A549 (cell line): Measurements from ENCODE around the gene RAPGEF6. TPM values are rescaled to one million over a fixed set of nuclear protein-coding genes. Genes with fewer than 3 reads are reported as not detected.

Experiments
- ATAC-seq, 2 experiments: fragments of 200-7000 bp in 1 of 2; fragments of >200 bp in 1 of 2; cut with Nextera tagmentation in 1 of 2; cut with Tn5 transposase in 1 of 2; 3 replicates each; pipeline versions ENCODE4 v1.8.0 to v1.9.1; 2018 to 2020; ENCODE audit warnings: mild to moderate bottlenecking in 1 of 2, moderate library complexity in 1 of 2
- CTCF ChIA-PET: fragments of 300-600 bp; sonication (Branson Sonifier 250); formaldehyde crosslinking; extraction: SDS; loops from one replicate; lab custom pipeline; 2021; ENCODE audit warnings: antibody characterized with exemption, inconsistent platforms; lab: Yijun Ruan, JAX
- POLR2A ChIA-PET: fragments of 350-600 bp; formaldehyde crosslinking; extraction: SDS; loops from one replicate; lab custom pipeline; 2021; ENCODE audit warnings: antibody characterized with exemption, inconsistent platforms; lab: Yijun Ruan, JAX
- DNase-seq, 2 experiments: peaks; one replicate each; pipeline versions ENCODE4 v3.0.0 to v3.0.0-alpha.2; 2011 to 2016; ENCODE audit warnings: low read depth in 1 of 2, low spot score in 1 of 2
- FAIRE-seq: peaks from 2 replicates; lab custom pipeline; 2011; peaks lifted over from hg19 to GRCh38; lab: Jason Lieb, UNC
- H3K27ac ChIP-seq, 2 experiments: fragments of >200 bp; sonication (Bioruptor Twin); formaldehyde crosslinking; 3 replicates each; pipeline ENCODE4 v1.5.1; 2016 to 2017
- H3K4me1 ChIP-seq: fragments of >200 bp; sonication (Bioruptor Twin); formaldehyde crosslinking; 3 replicates; pipeline ENCODE4 v1.6.1; 2016
- H3K4me2 ChIP-seq: fragments of >200 bp; sonication (Bioruptor Twin); formaldehyde crosslinking; 3 replicates; pipeline ENCODE4 v1.6.1; 2016
- H3K4me3 ChIP-seq: fragments of >200 bp; sonication (Bioruptor Twin); formaldehyde crosslinking; 3 replicates; pipeline ENCODE4 v1.5.1; 2016
- H3K9me3 ChIP-seq: fragments of >200 bp; sonication (Bioruptor Twin); formaldehyde crosslinking; 3 replicates; pipeline ENCODE4 v1.6.1; 2016
- ATOH8 ChIP-seq: fragments of 250-450 bp; sonication (Bioruptor Pico); IDR thresholded peaks from 2 replicates; pipeline ENCODE4 v1.5.0; 2020; ENCODE audit warnings: low read depth, mild to moderate bottlenecking, moderate library complexity
- CBX2 ChIP-seq: fragments of 200-600 bp; sonication (generic); IDR thresholded peaks from 2 replicates; pipeline ENCODE4 v1.6.1; 2016; ENCODE audit warnings: low read depth, mild to moderate bottlenecking, borderline replicate concordance
- CBX8 ChIP-seq: fragments of 200-600 bp; sonication (generic); IDR thresholded peaks from 2 replicates; pipeline ENCODE4 v1.6.1; 2016
- CEBPB ChIP-seq, 2 experiments: fragments of >200 bp in 1 of 2; sonication (Bioruptor Twin) in 1 of 2; formaldehyde crosslinking in 1 of 2; IDR thresholded peaks; 2 replicates each; pipeline ENCODE4 v1.6.1; 2012 to 2016
- CTCF ChIP-seq: fragments of >200 bp; sonication (Bioruptor Twin); formaldehyde crosslinking; IDR thresholded peaks from 3 replicates; pipeline ENCODE4 v1.5.1; 2016
- EP300 ChIP-seq, 2 experiments: fragments of >200 bp; sonication (Bioruptor Twin); formaldehyde crosslinking; IDR thresholded peaks; 2 replicates in 1 of 2; 3 replicates in 1 of 2; pipeline ENCODE4 v1.6.1; 2016 to 2017
- FOSB ChIP-seq: fragments of 250-450 bp; sonication (Bioruptor Pico); IDR thresholded peaks from 2 replicates; pipeline ENCODE4 v1.5.0; 2020; ENCODE audit warnings: mild to moderate bottlenecking, moderate library complexity
- FOXS1 ChIP-seq: fragments of 250-450 bp; sonication (Bioruptor Pico); IDR thresholded peaks from 2 replicates; pipeline ENCODE4 v1.5.0; 2020; ENCODE audit warnings: mild to moderate bottlenecking, moderate library complexity
- HDAC2 ChIP-seq: fragments of 200-600 bp; sonication (generic); IDR thresholded peaks from 2 replicates; pipeline ENCODE4 v1.6.1; 2016
- HES2 ChIP-seq: fragments of >200 bp; sonication (Bioruptor Twin); formaldehyde crosslinking; IDR thresholded peaks from 2 replicates; pipeline ENCODE4 v1.6.1; 2016
- HEYL ChIP-seq: fragments of 250-450 bp; sonication (Bioruptor Pico); IDR thresholded peaks from 2 replicates; pipeline ENCODE4 v1.8.0; 2021; ENCODE audit warnings: mild to moderate bottlenecking, moderate library complexity
- HOXA7 ChIP-seq: fragments of 250-450 bp; sonication (Bioruptor Pico); IDR thresholded peaks from 2 replicates; pipeline ENCODE4 v1.5.0; 2020; ENCODE audit warnings: mild to moderate bottlenecking, moderate library complexity
- JUN ChIP-seq, 2 experiments: fragments of >200 bp; sonication (Bioruptor Twin); formaldehyde crosslinking; IDR thresholded peaks; 2 replicates in 1 of 2; 3 replicates in 1 of 2; pipeline ENCODE4 v1.6.1; 2016 to 2017
- KDM1A ChIP-seq: fragments of 200-600 bp; sonication (generic); IDR thresholded peaks from 2 replicates; pipeline ENCODE4 v1.6.1; 2016; ENCODE audit warnings: low read depth, mild to moderate bottlenecking
- MAX ChIP-seq: IDR thresholded peaks from 2 replicates; pipeline ENCODE4 v1.6.1; 2012
- NFE2L2 ChIP-seq: fragments of 150-350 bp; conservative IDR thresholded peaks from 2 replicates; pipeline ENCODE4 v1.6.1; 2014; ENCODE audit warnings: low read length
- PHF8 ChIP-seq: fragments of 200-600 bp; sonication (generic); IDR thresholded peaks from 2 replicates; pipeline ENCODE4 v1.6.1; 2016; ENCODE audit warnings: low read depth, mild to moderate bottlenecking, antibody characterized with exemption, moderate library complexity, borderline replicate concordance
- RAD21 ChIP-seq, 2 experiments: fragments of >200 bp in 1 of 2; sonication (Bioruptor Twin) in 1 of 2; formaldehyde crosslinking in 1 of 2; IDR thresholded peaks in 1 of 2; conservative IDR thresholded peaks in 1 of 2; 2 replicates in 1 of 2; 3 replicates in 1 of 2; pipeline ENCODE4 v1.6.1; 2012 to 2018; ENCODE audit warnings: inconsistent platforms in 1 of 2
- RCOR1 ChIP-seq: fragments of 150-350 bp; IDR thresholded peaks from 2 replicates; pipeline ENCODE4 v1.6.1; 2014; ENCODE audit warnings: antibody characterized with exemption, low read length, low read depth
- REST ChIP-seq: fragments of 200-600 bp; sonication (generic); IDR thresholded peaks from 2 replicates; pipeline ENCODE4 v1.6.1; 2016; ENCODE audit warnings: antibody characterized with exemption, mild to moderate bottlenecking, moderate library complexity
- RFX5 ChIP-seq: fragments of 450-650 bp; IDR thresholded peaks from 2 replicates; pipeline ENCODE4 v1.7.1; 2014; ENCODE audit warnings: antibody characterized with exemption, mild to moderate bottlenecking, moderate library complexity
- TP53 ChIP-seq: fragments of 250-450 bp; sonication (Bioruptor Pico); IDR thresholded peaks from 2 replicates; pipeline ENCODE4 v1.5.0; 2021; ENCODE audit warnings: mild to moderate bottlenecking, moderate library complexity
- USF2 ChIP-seq: fragments of 450-650 bp; IDR thresholded peaks from 2 replicates; pipeline ENCODE4 v1.6.1; 2014; ENCODE audit warnings: antibody characterized with exemption
- ZC3H11A ChIP-seq: fragments of 450-650 bp; IDR thresholded peaks from 2 replicates; pipeline ENCODE4 v1.6.1; 2014; ENCODE audit warnings: antibody characterized with exemption, mild to moderate bottlenecking
- ZNF302 ChIP-seq: fragments of 250-450 bp; sonication (Bioruptor Pico); IDR thresholded peaks from 2 replicates; pipeline ENCODE4 v1.9.0; 2021; ENCODE audit warnings: inconsistent platforms, mild to moderate bottlenecking, moderate library complexity
- WGBS: methylation state at CpG from one replicate; pipeline ENCODE4 v1.1.6; 2017; ENCODE audit errors: missing lambda C conversion rate; 5-methylcytosine and 5-hydroxymethylcytosine counted together
- polyA plus RNA-seq, 4 experiments: library from polyadenylated mRNA; depleted of rRNA in 3 of 4; stranded (reverse); fragments of >200 nt; fragmentation: RNase III in 1 of 4; extraction: RNeasy Plus Mini Kit Qiagen cat#74134 plus additional on column Dnase treatment in 1 of 4; gene quantifications; 2 replicates in 3 of 4; 3 replicates in 1 of 4; pipeline ENCODE4 v1.2.3, GENCODE V29; 2011 to 2017
- TF ChIP-seq, protein P1 (sequence below): IDR thresholded peaks from 2 replicates; pipeline ENCODE4 v1.6.1; 2012; ENCODE audit warnings: low read depth, borderline replicate concordance

Gene RAPGEF6
- polyA plus RNA-seq, 2 of the 4 experiments (the other 2 are of a cell fraction), result 5.9 to 15.2 TPM

- TF ChIP-seq REST (no peak), TP53 (CRISPR knock-in tag) (no peak), RCOR1 (no peak), ZNF302 (CRISPR knock-in tag) (no peak), CTCF (no peak), CEBPB (IDR thresholded peaks at IDR 0.05) (no peak), FOXS1 (CRISPR knock-in tag) (no peak), PHF8 (no peak)
Observed at GRCh38 chr5:131659841-131660240, 24.8 kb upstream of the RAPGEF6 start (continued).

DNA sequence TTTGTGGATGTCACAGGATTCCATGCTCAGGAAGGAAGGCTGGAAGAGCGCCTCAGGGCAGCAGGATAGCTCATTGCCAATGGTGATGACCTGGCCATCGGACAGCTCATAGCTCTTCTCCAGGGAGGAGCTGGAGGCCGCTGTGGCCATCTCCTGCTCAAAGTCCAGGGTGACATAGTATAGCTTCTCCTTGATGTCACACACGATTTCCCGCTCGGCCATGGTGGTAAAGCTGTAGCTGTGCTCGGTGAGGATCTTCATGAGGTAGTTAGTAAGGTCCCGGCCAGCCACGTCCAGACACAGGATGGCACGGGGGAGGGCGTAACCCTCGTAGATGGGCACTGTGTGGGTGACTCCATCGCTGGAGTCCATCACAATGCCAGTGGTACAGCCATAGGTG, 24.3 kb upstream of the RAPGEF6 start:
- no peak for ATAC-seq
- H3K9me3 ChIP-seq, result no peaks in the 10 kb centered on the region
- WGBS, result 97% methylated on average over 13 of the region's 13 CpGs
- H3K4me3 ChIP-seq, result no peak overlapping the region
- no peak for DNase-seq
- ChIA-PET POLR2A (no interaction called here), CTCF (interaction anchor here (1.5 kb wide), 1 partner anchor 347 kb away, joined by 3 read pairs; no protein-coding TSS in a partner anchor)
- H3K4me2 ChIP-seq, result no peak overlapping the region
- no peak for FAIRE-seq
- H3K4me1 ChIP-seq, result peaks cover 15% of the 10 kb centered on the region
- no peak for TF ChIP-seq ZC3H11A
- no peak for TF ChIP-seq HEYL (CRISPR knock-in tag)
- no peak for TF ChIP-seq FOXS1 (CRISPR knock-in tag)
- no peak for TF ChIP-seq NFE2L2
- TF ChIP-seq MAX, result no peak
- TF ChIP-seq USF2, result no peak
- TF ChIP-seq CBX2, result no peak
- TF ChIP-seq HES2, result no peak
- no peak for TF ChIP-seq KDM1A
- no peak for TF ChIP-seq CBX8
- TF ChIP-seq HDAC2, result no peak
- no peak for TF ChIP-seq JUN (IDR thresholded peaks at IDR 0.05)
- no peak for TF ChIP-seq FOSB (CRISPR knock-in tag)
- TF ChIP-seq RAD21 (conservative IDR thresholded peaks at IDR 0.05 in 1 of 2, IDR thresholded peaks at IDR 0.05 in 1 of 2), result no peak
- no peak for TF ChIP-seq EP300 (IDR thresholded peaks at IDR 0.05)
- no peak for TF ChIP-seq HOXA7 (CRISPR knock-in tag)
- no peak for TF ChIP-seq ATOH8 (CRISPR knock-in tag)
- no peak for TF ChIP-seq RFX5
- TF ChIP-seq, protein P1, sequence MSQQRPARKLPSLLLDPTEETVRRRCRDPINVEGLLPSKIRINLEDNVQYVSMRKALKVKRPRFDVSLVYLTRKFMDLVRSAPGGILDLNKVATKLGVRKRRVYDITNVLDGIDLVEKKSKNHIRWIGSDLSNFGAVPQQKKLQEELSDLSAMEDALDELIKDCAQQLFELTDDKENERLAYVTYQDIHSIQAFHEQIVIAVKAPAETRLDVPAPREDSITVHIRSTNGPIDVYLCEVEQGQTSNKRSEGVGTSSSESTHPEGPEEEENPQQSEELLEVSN, result no peak
- TF ChIP-seq REST, result no peak
- H3K27ac ChIP-seq, result no peak overlapping the region
